Prostate gland (tissue), 2 donors: ENCODE measurements around the gene HIVEP3.

ENCODE experiments used
- CTCF ChIP-seq, 4 experiments: fragments of 200-600 bp in 2 of 4; fragments of 450-650 bp in 2 of 4; sonication (generic) in 2 of 4; IDR thresholded peaks; 1 replicate in 3 of 4; 2 replicates in 1 of 4; pipeline ENCODE4 v1.5.1; 2016 to 2019; ENCODE audit warnings: antibody characterized with exemption in 4 of 4, mild to moderate bottlenecking in 2 of 4, moderate library complexity in 2 of 4
- POLR2A ChIP-seq: fragments of 450-650 bp; IDR thresholded peaks from one replicate; pipeline ENCODE4 v1.6.1; 2016; ENCODE audit warnings: antibody characterized with exemption, mild to moderate bottlenecking

- no peak for TF ChIP-seq CTCF (IDR thresholded peaks at IDR 0.05)
- no peak for TF ChIP-seq POLR2A
Measured at GRCh38 chr1:41939194-41939593, 20.5 kb upstream of the HIVEP3 start.
